ENCODE data around the gene CAMK2B.

CAMK2B gene

DNA sequence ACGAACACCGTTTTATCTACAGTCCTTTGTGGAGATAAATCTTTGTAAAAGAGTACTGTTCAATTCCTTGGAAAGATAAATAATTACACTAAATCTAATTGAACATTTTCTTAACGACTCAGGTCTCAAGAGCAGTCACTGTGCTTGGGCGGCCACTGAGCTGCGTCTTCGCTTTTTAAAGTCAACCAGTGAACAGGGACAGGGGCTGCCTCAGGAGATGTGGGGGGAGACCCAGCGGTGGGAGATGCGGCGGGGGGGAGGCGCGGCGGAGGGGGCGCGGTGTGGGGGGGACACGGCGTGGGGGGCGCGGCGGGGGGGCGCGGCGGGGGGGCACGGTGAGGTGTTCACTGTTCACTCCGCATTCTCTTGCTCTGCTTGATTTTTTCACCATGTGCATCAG, 39.8 kb downstream of the CAMK2B start:
- DNase-seq = no peak

DNA sequence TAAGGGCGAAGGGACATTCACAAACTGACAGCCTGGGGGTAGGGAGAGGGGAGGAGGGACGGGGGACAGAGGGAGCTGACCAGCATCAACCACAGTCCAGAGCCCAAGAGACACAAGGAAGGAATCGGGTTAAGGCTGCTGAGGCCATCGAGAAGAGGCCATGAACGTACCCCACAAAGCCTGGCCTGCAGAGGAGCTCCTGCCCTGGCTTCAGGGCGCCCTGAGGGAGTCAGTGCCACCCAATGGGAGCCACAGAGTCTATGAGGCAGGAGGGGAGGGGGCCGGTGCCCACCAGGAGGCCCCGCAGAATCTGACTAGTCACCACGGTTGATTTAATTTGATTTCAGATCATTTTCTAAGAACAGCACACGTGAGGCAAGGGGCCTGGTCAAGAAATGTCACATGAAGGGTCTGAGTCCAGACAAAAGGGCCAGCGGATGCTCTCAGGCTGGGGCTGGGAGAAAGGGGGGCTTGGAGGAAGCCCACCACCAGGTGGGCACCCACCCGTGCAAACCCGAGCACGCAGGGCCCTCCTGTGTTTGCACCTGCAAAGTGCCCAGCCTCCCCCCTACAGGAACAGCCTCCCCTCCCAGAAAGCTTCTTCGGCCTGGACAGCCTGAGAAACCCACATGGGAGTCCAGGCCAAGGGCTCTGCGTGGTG, 40.4 kb downstream of the CAMK2B start:
- DNase-seq = no peak

DNA sequence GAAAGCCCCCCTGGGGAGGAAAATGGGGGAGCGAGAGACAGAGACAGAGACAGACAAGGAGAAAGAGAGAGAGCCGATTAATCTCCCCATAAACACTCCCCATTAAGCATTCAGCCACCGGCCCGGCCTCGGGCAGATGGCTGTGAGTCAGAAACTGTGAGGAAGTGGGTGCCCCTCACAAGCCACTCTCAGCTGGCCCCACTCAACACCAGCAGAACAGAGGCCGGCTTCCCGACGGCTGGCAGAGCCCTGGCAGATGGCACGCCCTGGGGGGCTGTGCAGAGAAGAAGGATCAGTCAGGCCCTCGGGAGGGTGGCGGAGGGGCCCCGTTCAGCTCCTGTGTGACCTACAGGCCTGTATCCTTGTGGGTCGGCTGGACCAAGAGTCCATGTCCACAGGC, 41.2 kb downstream of the CAMK2B start:
- DNase-seq = no peak

DNA sequence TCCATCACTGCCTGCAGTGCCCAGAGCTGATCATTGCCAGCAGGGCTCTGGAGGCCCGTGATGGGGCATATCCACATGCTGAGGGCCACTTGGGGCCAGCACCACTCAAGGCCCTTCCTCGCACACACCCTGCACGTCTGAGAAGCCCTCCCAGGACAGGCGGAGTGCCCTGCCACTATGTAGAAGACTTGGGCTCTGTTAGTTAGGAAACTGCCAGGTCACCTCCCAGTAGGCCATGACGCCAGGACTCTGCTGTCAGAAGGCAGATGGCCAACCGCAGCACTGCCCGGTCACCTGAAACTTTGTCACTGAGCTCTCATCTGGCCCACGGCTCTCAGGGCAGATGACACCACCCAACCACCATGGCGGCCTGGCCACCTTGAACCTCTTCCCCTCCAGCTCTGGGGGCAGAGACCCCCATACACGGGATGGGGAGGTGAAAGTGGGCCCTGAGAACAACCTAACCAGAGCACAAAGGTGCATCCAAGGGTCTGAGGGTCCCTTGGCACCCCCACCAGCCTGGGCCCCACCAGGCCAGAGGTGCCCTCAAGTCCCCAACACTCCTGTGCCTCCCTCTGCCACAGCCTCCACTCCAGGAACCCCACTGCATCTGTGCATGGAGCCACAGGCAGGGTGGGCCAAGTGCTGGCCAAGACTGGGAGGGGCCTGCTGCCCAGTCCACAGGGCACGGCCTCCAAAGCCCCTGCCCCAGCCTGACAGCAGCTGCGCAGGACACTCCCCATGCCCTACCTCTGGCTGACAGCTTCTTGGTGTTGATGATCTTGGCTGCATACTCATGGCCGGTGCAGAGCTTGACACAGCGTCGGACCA, 41.8 kb downstream of the CAMK2B start:
- DNase-seq = no peak

DNA sequence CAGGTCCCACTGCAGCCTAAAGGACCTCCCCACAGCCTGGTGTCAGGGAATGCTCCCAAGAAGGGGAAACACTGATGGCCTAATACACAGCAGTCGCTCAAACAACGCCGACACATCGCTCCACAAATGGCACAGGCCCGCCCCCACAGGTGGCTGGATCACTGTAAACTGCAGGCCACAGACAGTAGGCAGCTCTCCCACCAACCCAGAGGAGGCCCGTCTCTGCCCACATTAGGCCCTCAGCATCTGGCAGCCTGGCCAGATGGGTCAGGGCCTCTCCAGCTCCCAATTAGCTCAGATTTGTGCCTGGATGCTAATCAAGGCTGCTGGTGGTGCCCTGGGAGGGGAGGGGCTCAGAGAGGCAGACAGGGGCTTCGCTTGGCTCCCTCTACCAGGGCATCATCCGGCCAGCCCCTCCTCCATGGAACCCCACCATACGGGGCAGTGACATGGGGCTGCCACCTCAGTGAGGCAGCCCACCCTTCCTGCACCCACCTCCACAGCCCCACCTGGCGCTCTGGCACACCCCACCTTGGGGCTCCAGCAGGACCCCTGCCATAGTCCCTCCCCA, 42.7 kb downstream of the CAMK2B start:
- DNase-seq = no peak

DNA sequence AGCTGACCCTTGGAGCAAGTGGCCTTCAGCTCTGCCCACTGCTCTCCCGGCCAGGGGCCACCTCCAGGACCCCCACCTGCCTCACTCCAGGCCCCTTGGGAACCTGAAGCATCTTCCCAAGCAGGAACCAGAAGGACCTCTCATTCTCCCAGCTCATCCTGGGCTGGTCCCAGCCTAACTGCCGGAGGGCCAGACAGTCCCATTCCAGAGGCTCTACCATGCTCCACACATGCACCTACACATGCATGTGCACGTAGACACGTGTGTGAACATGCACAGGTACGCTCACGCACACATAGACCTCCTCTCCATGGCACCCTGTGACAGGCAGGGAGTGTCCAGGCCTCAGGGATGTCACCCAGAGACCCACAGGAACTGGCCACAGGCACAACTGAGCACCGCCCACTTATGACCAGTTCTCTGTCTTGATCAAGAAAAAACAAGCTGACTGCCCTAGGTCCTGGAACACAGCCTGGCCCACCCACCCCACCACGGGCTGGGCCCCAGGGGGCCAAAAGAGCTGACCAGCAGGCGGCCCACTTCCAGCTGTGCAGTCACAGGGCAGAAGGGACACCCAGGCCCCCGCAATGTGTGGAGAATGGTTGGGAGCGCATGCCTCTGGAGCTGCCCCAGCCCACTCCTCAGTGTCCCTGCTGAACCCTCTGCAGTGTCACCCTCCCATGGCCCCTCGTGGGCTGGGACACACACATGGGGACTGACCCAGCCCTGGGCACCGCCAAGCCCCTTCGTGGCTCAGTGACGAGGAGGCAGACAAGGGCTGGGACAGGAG, 43.4 kb downstream of the CAMK2B start:
- DNase-seq = no peak

DNA sequence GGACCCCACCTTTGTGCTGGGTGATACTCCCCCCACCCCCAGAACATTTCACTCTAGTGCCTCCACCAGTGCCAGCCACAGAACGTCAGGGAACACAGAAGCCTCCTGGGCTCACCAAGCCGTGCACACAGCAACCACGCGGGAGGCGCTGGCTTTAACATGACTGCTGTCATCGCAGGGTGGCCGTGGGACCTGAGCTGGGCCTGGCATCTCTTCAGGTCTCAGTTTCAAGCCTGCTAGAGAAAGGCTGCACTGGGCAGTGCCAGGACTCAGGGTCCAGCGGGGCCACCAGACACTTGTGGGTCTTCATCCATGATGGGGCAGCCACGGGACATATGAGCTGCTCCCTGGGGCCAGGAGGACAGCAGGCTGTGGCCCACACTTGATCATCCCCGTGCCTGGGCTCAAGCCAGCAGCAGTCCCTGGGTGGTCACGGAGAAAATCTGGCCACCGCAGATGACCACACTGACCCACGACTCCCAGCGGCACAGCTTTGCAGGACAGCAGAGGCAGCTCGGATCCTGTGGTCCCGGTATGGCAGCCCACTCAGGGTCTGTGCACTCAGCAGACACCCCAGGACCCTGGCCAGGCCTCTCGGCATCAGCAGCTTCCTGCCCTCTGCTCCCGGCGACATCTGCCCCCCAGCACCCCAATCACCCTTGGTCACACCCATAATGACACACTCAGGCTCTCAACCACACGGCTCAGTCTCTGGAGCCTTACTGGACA, 44.2 kb downstream of the CAMK2B start:
- no peak for DNase-seq

DNA sequence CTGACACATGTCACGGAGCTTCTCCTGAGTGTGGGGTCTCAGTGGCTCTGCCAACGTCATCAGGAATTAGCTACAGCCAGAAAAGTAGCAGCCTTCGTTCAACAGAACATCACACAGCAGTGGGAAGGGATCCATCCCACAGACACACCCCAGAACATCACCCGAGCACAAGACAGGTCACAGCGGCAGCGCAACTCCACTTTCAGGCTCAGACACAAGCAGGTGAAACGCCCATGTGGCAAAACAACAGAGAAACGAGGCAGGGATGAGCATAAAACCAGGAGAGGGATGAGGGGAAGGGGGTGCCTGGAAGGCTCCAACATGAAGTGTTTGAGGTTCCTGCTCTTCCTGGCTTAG, 44.8 kb downstream of the CAMK2B start:
- no peak for DNase-seq

DNA sequence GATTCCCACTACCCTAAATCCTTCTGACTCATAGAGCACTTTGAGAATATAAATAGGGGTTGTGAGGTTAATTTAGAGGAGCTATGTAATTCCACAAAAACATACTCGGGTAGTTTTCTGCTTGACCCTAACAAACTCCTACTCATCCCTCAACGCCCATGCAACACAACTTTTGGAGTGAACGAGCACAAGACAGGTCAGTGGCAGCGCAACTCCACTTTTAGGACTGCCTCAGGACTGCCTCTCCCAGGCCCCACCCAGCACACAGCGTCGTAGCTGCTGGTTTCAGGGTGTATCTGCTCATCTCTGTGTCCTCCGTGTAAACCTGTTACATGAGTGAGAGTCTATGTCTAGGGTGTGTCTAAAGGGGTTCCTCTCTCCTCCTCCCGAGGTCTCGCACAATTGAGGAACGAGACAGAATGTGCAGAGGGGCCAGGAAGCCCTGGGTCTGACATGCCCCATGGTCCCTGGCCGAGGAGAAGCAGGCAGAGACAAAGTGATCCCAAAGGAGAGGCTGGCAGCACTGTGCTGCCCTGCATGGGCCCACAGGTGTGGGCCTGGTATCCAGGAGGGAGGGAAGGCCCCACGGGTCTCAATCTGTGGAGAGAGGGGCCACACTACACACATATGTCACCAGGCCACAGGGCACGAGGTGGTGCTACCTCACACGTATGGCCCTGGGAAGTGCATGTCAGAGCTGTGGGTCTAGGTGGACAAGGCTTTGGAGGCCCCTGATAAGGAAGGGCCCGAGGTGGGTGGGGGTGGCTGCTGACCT, 45.5 kb downstream of the CAMK2B start:
- no peak for DNase-seq

DNA sequence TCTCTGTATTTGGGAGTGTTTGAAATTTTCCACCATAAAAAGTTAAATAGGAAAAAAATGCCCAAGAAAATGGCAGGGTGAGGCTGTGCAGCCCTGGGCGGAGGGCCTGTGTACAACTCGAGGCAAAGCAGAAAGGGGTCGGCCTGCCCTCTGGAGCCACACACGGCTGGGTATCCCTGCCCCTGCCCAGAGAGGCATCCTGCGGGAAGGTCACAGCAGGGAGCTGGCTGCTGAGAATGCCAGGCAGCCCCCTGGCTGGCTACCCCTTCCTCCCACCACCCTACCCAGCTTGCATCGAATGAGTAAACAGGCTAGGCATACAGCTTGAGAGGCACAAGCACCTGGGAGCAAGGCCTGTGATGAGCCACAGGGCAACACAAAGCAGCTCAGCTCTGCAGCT, 46.1 kb downstream of the CAMK2B start:
- no peak for DNase-seq

DNA sequence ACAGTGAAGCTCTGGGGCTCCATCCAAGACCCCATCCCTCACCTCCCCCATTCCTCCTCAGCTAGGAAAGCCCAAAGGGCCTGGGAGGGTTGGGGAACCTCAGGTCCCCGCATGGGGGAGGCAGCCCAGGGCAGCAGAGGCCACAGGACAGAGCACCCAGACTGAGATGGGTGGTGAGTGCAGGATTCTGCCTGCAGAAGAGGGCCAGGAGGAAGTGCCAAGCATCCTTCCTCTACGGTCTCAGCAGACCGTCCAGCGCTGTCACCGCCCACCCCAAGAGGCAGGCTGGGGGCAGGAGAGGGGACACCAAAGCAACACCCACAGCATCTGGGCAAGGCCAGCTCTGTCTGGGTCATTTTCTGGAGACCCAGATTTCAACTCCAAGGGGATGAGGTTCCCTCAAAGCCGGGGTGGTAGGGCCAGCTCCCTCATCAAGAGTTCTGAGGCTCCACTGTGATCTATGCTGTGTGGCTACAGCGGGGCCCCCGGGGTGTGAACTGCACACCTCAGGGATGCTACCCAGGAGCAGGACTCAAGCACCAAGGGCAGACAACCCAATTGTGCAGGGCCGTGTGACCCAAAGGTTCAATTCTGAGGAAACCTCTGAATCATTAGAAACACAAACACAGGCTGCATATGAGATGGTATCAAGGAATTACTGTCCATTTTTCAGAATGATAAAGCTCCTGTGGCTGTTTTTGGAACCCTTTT, 46.8 kb downstream of the CAMK2B start:
- DNase-seq = no peak

DNA sequence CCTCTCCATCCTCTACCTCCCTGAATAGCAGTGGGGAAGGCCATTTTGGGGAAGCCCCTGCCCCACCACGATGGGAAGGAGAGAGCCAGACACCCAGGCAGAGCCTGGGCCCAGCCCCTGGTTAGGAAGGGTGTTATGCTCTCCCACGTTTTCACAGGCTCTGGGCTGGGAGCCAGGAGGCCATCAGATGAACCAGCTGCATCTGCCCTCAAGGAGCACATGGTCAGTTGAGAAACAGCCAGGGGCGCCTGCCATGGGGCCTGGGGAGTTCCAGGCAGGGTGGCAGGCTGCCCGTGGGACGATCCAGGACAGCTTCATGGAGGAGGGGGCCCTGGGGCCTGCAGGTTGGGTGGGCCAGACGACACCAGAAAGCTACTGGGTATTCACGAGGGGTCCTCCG, 47.5 kb downstream of the CAMK2B start:
- no peak for DNase-seq

DNA sequence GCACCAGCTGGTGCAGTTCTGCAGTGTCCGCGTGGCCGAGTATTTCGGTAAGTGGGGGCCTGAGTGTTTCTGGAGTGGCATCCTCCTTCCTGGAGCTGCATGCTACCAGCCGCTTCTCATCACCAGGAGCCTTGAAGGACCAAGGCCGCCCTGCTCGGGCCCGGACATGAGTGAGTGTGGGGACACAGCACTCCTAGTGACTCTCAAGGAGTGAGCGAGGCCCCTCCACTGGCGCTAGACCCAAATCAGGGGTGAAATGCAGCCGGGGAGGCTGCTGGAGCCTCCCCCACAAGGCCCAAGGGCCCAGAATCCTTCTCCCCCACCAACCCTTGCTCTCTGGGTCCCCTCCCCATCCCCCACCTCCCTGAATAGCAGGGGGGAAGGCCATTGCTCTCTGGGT, 48.0 kb downstream of the CAMK2B start:
- DNase-seq = no peak

DNA sequence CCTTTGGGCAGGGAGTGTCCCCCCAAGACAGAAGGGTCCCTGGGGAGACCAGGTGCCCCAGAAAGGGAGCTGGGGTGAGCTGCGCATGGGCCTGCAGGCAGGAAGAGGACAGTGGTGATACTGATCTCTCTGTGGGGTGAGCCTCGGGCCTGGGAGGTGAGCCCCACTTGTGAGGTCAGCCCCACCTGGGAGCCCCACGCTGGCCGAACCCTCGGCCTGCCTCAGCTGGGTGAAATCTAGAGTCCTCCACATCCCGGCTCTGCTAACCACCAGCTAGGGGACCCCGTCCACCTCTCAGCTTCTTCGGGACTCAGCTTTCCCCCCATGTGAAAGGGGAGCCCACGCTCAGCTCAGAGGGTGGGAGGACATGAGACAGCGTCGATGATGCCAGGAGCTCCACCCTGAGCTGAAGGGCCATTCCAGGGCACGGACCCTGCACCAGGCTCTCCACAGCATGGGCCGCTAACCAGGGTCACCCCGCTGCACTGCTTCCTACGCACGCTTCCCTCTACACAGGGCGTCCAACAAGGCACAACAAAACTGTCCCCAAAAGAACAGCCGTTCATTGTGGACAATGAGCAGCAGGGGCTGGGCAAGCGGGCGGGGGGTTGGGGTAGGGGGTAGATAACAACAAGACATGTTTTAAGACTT, 48.7 kb downstream of the CAMK2B start:
- DNase-seq = no peak

DNA sequence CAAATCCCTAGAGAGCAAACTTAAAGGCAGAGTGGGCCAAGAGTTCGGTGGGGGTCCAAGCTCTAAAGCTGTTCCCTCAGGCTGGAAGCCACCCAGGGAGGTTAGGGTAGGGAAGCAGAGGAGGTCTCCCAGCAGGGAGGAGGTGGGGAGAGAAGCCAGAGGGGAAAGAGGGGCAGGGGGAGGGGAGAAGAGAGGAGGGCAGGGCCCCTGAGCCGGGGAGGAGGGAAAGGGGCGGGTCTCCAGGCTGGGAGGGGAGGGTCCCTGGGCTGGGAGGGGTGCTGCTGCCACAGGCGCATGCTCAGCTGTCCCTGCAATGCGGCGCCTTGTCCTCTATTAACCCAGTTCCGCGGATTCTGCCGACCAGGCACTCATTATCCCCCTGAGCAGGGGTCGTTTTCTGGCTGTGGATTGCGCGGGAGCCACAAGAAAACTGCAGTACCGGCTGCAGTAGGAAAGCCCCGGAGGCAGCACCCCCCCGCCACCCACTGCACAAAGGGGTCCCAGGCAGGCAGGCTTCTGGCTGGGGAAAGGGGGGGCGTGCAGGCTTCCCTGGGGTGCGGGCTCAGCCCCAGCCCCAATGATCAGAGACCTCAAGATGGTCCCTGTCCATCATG, 49.3 kb downstream of the CAMK2B start:
- DNase-seq = no peak

DNA sequence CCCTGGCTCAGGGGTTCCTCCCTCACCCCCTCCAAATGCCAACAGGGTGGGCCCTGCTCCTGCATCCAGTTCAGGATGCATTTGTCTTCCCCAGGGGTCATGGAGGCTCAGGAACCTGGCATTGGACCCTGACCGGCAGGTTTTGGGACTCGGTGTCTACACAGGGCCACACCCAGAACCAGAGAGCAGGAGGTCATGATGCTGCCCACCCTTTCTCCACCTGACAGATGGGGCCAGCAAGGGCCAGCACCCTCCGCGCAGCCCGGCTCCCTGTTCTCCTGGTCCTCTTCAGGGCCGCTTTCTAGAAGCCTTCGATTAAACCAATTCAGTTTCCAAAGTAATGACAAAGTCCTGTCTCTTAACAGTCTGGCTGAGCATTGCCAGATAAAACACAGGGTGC, 50.2 kb downstream of the CAMK2B start:
- DNase-seq = no peak

DNA sequence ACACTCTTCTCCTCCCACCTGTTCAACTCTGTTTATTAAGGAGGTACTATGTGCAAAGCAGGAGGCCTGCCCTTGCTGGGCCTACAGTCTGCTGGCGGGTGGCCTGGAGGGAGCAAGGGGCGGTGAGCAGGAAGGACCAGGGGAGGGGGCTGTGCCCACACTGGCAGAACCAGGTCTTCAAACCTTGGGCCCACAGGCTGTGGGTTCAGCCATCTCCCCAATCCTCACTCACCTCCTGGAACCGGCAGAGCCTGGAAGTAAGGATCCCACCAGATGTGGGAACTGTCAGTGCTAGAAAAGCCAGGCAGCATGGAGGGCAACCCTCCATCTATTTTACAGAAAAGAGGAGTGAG, 50.8 kb downstream of the CAMK2B start:
- no peak for DNase-seq

DNA sequence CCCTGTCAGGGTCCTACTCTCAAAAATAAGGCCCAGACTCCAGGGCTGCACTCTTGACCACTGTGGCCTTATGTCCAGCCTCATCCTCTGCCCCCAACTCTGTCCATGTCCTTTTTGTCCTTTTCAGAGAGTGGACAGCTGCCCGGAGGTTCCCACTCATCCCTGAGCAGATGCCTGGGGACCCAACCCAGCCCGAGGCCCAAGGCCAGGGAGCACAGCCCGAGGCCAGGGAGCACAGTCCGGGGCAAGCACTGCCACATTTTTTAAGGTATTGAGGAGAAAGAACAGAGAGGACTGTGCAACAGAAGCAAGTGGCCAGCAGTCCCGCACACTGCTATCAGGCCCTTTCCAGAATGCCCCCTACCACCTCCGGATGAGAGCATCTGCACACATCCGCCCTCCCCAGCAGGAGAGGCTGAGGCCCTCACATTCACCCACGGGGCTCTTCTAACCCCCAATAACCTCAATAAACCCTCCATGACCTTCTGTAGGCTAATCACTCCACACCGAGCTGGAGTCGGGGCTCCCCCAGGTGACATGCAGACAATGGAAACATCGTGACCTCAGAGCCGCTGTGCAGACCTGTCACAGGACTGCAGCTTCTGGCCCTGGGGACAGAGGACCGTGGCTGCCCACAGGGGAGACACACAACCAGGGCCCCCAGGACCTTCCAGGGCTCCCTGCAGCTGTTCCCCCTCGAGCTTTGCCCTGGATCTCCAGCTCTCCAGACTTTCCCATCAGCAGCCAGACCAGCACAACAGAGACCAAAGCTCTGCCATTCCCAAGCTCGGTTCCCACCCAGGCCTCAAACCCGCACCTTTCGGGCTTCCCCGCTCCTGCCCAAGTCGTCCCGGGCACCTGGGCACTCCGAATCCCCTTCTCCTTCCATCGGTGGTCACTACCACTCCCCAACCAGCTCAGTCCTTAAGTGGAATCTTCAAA, 51.4 kb downstream of the CAMK2B start:
- DNase-seq = no peak

DNA sequence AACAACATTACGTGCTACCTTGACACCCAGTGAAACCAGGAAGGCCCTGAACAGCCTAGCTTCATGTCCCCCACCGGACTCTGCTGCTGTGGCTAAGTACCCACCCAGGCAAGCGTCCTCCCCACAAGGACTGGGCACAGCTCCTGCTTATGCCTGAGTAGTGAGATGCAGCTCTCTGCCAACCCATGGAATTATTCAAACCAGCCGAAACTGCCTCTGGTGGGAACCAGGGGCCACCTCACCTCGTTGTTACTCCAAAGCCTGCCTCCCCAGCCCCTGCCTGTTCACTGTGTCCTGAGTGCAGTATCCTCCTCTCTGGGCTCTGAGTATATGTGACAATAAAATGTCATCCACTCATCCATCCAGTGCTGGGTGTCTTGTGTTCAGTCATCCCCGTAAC, 52.4 kb downstream of the CAMK2B start:
- DNase-seq = no peak
